ENCODE measurements around the gene VEGFA.

VEGFA gene

DNA sequence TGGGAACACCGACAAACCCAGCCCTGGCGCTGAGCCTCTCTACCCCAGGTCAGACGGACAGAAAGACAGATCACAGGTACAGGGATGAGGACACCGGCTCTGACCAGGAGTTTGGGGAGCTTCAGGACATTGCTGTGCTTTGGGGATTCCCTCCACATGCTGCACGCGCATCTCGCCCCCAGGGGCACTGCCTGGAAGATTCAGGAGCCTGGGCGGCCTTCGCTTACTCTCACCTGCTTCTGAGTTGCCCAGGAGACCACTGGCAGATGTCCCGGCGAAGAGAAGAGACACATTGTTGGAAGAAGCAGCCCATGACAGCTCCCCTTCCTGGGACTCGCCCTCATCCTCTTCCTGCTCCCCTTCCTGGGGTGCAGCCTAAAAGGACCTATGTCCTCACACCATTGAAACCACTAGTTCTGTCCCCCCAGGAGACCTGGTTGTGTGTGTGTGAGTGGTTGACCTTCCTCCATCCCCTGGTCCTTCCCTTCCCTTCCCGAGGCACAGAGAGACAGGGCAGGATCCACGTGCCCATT is 15.3 kb downstream of the VEGFA start:
- TF ChIP-seq, protein P1, sequence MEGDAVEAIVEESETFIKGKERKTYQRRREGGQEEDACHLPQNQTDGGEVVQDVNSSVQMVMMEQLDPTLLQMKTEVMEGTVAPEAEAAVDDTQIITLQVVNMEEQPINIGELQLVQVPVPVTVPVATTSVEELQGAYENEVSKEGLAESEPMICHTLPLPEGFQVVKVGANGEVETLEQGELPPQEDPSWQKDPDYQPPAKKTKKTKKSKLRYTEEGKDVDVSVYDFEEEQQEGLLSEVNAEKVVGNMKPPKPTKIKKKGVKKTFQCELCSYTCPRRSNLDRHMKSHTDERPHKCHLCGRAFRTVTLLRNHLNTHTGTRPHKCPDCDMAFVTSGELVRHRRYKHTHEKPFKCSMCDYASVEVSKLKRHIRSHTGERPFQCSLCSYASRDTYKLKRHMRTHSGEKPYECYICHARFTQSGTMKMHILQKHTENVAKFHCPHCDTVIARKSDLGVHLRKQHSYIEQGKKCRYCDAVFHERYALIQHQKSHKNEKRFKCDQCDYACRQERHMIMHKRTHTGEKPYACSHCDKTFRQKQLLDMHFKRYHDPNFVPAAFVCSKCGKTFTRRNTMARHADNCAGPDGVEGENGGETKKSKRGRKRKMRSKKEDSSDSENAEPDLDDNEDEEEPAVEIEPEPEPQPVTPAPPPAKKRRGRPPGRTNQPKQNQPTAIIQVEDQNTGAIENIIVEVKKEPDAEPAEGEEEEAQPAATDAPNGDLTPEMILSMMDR (IDR thresholded peaks at IDR 0.05; ENCODE audit: low read depth, low read length): no peak
- no peak for DNase-seq (ENCODE audit: extremely low read depth, low read depth)

DNA sequence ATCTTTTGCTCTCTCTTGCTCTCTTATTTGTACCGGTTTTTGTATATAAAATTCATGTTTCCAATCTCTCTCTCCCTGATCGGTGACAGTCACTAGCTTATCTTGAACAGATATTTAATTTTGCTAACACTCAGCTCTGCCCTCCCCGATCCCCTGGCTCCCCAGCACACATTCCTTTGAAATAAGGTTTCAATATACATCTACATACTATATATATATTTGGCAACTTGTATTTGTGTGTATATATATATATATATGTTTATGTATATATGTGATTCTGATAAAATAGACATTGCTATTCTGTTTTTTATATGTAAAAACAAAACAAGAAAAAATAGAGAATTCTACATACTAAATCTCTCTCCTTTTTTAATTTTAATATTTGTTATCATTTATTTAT is 15.9 kb downstream of the VEGFA start:
- no peak for DNase-seq (ENCODE audit: extremely low read depth, low read depth)
- TF ChIP-seq, protein P1 (IDR thresholded peaks at IDR 0.05; ENCODE audit: low read depth, low read length): no peak

DNA sequence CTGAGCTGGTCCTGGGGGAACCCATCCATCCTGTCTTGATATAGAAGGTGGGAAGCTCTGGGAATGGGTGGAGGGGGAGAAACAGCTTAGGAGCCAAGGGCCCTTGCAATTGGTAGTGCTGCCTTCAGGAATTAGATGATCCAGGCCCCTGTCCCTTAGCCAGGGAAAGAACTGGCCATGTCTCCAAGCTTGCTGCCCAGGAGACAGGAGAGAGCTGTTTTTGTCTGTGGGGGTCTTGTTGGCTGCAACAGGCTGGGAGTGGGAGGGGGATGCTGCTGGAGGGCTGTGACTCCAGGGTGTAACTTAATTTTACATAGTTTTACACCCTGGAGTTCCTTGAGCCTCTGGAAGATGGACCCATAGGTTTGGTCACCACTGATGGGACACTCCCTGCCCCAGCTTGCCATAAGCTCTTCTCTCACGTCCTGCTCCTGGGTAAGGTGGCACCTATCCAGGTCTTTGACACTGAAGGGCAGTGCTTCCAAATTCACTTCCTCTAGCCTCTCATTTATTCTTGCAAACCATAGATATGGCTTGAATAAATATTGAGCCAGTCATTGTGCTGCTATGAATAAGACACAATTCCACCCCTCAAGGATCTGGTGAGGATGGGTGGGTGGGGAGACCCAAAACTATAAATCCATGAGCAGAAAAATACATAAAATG is 16.8 kb downstream of the VEGFA start:
- TF ChIP-seq, protein P1 (IDR thresholded peaks at IDR 0.05; ENCODE audit: low read depth, low read length): no peak
- DNase-seq (ENCODE audit: extremely low read depth, low read depth): no peak

DNA sequence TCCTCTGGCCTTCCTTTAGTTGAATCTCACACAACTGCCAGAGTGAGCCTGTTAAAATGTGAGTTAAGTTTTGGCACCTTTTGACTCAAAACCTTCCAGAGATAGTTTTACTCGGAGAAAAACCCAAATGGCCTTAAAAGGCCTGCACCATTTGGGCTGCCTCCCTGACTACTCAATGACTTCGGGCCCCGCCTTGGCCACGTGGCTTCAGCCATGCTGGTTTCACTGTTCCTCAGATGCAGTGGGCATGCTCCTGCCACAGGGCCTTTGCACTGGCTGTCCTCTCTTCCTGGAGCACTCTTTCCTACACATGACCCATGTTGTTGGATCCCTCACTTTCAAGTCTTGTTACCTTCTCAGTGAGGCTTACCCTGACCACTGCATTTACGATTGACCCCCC is 18.3 kb downstream of the VEGFA start:
- no peak for DNase-seq (ENCODE audit: extremely low read depth, low read depth)
- TF ChIP-seq, protein P1 (IDR thresholded peaks at IDR 0.05; ENCODE audit: low read depth, low read length): no peak

DNA sequence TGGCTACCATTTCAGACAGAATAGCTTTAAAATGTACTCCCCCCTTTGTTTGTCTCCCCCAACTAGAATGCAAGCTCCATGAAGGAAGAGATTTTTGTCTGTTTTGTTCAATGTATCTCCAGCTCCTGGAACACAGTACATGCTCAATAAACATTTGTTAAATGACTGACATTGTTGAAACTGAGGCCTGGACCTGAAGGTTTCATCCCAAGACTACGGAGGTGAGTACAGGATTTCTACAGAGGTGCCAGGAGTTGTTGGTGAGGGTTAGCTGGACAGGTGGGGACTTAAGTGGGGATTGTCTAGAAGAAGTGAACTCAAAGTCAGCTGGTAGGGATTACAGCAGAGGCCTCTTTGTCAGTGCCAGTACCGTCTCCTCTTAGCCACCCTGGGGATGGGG is 19.4 kb downstream of the VEGFA start:
- DNase-seq (ENCODE audit: extremely low read depth, low read depth): no peak
- TF ChIP-seq, protein P1 (IDR thresholded peaks at IDR 0.05; ENCODE audit: low read depth, low read length): no peak

DNA sequence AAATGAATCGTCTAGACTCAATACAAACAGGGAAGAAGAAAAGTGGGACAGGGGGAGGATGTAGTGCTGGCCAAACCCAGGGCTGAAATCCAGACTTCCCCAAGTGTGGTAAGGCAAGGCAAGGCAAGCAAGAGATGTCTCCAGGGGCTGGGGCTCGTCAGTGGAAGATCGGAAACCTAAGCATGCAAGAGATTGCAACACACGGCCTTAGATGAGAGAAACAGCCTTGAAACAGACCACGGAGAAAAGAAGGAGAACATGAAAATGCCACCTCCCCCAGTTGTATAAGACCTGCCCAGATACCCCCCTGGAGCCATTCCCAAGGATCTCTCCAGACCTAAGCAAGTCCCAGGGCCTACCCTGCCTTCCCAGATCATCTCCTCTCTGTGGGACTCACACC is 20.0 kb downstream of the VEGFA start:
- peak; percentile 76 for DNase-seq (ENCODE audit: extremely low read depth, low read depth)
- TF ChIP-seq, protein P1 (IDR thresholded peaks at IDR 0.05; ENCODE audit: low read depth, low read length): no peak

DNA sequence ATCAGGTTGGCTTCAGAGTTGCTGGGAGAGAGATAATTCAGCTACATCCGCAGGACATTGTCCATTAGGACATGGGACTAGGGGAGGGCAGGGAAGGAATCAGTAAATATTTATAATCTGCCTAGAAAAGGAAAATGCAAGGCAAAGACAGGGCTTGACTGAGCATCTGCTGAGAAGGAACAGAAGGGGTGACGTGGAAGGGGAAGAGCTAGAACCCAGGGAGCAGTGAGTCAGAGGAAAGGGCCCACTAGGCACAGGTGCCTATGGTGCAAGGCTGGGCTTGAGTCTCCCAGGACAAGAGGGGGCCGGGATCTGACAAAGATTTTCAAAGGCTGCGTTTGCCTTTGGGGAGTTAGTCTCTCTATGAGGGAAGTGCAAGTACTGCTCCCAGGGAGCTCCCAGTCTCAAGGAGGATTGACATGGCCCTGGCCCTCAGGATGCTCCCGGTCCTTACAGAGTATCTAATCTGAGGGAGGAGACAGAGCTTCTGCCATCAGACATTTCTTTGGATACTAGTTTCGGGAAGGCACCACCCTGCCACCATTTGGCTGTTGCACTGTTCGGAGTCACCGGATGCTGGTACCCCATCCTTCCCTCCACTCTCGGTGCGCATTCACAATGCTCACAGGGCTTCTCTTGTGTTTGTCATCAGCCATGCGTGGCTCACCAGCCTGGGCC is 21.9 kb downstream of the VEGFA start:
- TF ChIP-seq, protein P1 (IDR thresholded peaks at IDR 0.05; ENCODE audit: low read depth, low read length): no peak
- no peak for DNase-seq (ENCODE audit: extremely low read depth, low read depth)

Measured in AG09319 (cell line).